GM12878 (cell line): ENCODE measurements around the gene ABI2. TPM values are rescaled to one million over a fixed set of nuclear protein-coding genes. Genes with fewer than 3 reads are reported as not detected.

Source experiments
- ATAC-seq: fragments of 200-7000 bp; cut with Tn5 transposase; 3 replicates; pipeline ENCODE4 v1.9.1; 2020; ENCODE audit warnings: mild to moderate bottlenecking, moderate library complexity
- BruUV-seq: library from RNA; stranded (reverse); fragments of 400-500 nt; replicated peaks from 2 replicates; lab custom pipeline; 2021; lab: Mats Ljungman, UMichigan
- CTCF ChIA-PET: fragments of 300-600 bp; sonication (Branson Sonifier 250); formaldehyde crosslinking; extraction: SDS; loops from one replicate; lab custom pipeline; 2021; ENCODE audit warnings: inconsistent platforms; lab: Yijun Ruan, JAX
- POLR2A ChIA-PET: fragments of 350-600 bp; formaldehyde crosslinking; extraction: SDS; loops from one replicate; lab custom pipeline; 2021; ENCODE audit warnings: inconsistent platforms; lab: Charles Lee
- RAD21 ChIA-PET: fragments of 300-600 bp; sonication (Branson Sonifier 250); formaldehyde crosslinking; loops from one replicate; lab custom pipeline; 2023; ENCODE audit warnings: antibody characterized with exemption; ENCODE audit not compliant: unreplicated experiment; lab: Charles Lee
- SMC1A ChIA-PET: fragments of 300-600 bp; sonication (Branson Sonifier 250); formaldehyde crosslinking; loops from one replicate; lab custom pipeline; 2023; ENCODE audit not compliant: unreplicated experiment, uncharacterized antibody; lab: Charles Lee
- DNase-seq: peaks from one replicate; pipeline ENCODE4 v3.0.0-alpha.2; 2011; ENCODE audit warnings: low read depth, low spot score
- FAIRE-seq: peaks from 3 replicates; lab custom pipeline; 2011; peaks lifted over from hg19 to GRCh38; lab: Jason Lieb, UNC
- H2AFZ ChIP-seq: 2 replicates; pipeline ENCODE4 v1.6.0; 2011; ENCODE audit warnings: low read depth, low read length, control low read depth; ENCODE audit not compliant: control insufficient read depth
- H3K27ac ChIP-seq: 2 replicates; pipeline ENCODE4 v1.5.1; 2011; ENCODE audit warnings: control low read depth; ENCODE audit not compliant: control insufficient read depth, insufficient read depth
- H3K27me3 ChIP-seq, 2 experiments: replicated peaks in 1 of 2; 2 replicates each; pipeline versions ENCODE4 v1.6.0 to v1.6.1; 2011; ENCODE audit warnings: low read length in 1 of 2; ENCODE audit not compliant: control insufficient read depth in 2 of 2, insufficient read depth in 2 of 2
- H3K36me3 ChIP-seq, 2 experiments: 2 replicates each; pipeline ENCODE4 v1.5.1; 2011; ENCODE audit warnings: low read length in 1 of 2; ENCODE audit not compliant: control insufficient read depth in 2 of 2, insufficient read depth in 2 of 2
- H3K4me1 ChIP-seq: 2 replicates; pipeline ENCODE4 v1.6.1; 2011; ENCODE audit warnings: mild to moderate bottlenecking, low read length, moderate library complexity, mixed read lengths; ENCODE audit not compliant: control insufficient read depth, insufficient read depth
- H3K4me2 ChIP-seq: 2 replicates; pipeline ENCODE4 v1.6.0; 2011; ENCODE audit warnings: control low read depth; ENCODE audit not compliant: control insufficient read depth, insufficient read depth
- H3K4me3 ChIP-seq: fragments of 200-600 bp; sonication (generic); 2 replicates; pipeline ENCODE4 v1.5.1; 2016
- H3K79me2 ChIP-seq: 2 replicates; pipeline ENCODE4 v1.6.0; 2011; ENCODE audit warnings: low read length; ENCODE audit not compliant: control insufficient read depth, insufficient read depth
- H3K9ac ChIP-seq: 2 replicates; pipeline ENCODE4 v1.8.0; 2011; ENCODE audit warnings: low read length, control low read depth, mixed read lengths; ENCODE audit not compliant: control insufficient read depth, insufficient read depth
- H3K9me3 ChIP-seq: replicated peaks from 3 replicates; pipeline ENCODE4 v1.5.1; 2011; ENCODE audit warnings: mild to moderate bottlenecking, low read length; ENCODE audit not compliant: control insufficient read depth, insufficient read depth
- H4K20me1 ChIP-seq: 2 replicates; pipeline ENCODE4 v1.6.0; 2011; ENCODE audit not compliant: control insufficient read depth, insufficient read depth
- PAX8 ChIP-seq: fragments of 450-650 bp; IDR thresholded peaks from 2 replicates; pipeline ENCODE4 v1.6.1; 2017; ENCODE audit warnings: mild to moderate bottlenecking, moderate library complexity
- POU2F2 ChIP-seq: IDR thresholded peaks from 3 replicates; pipeline ENCODE4 v1.6.1; 2011; ENCODE audit warnings: low read depth, mild to moderate bottlenecking, low read length, borderline replicate concordance
- WGBS: methylation state at CpG from one replicate; pipeline ENCODE4 v1.1.6; 2016; ENCODE audit warnings: low lambda C conversion rate; ENCODE audit not compliant: insufficient replicate concordance, insufficient coverage; ENCODE audit errors: missing lambda C conversion rate; 5-methylcytosine and 5-hydroxymethylcytosine counted together
- in situ Hi-C: fragments of 300-500 bp; cut with MboI; formaldehyde crosslinking; loops from 9 replicates; pipeline ENCODE4 v1.14.3; 2018; ENCODE audit warnings: mixed read lengths
- intact Hi-C: fragments of 100-400 bp; cut with micrococcal nuclease; formaldehyde crosslinking; loops from one replicate; pipeline ENCODE4 v1.14.2; 2022; ENCODE audit not compliant: unreplicated experiment
- polyA plus RNA-seq, 11 experiments: library from polyadenylated mRNA; depleted of rRNA in 4 of 11; unstranded in 6 of 11; stranded (reverse) in 5 of 11; fragments of >200 nt; fragmentation: Nextera tagmentation in 4 of 11; fragmentation: Illumina TruSeq in 1 of 11; extraction: Ambion mirVana in 4 of 11; extraction: Trizol in 1 of 11; gene quantifications; 1 replicate in 1 of 11; 2 replicates in 10 of 11; pipeline versions ENCODE4 v1.2.1 to v1.2.3, GENCODE V29; 2011 to 2016; ENCODE audit warnings: inconsistent platforms in 2 of 11, missing spikeins in 2 of 11, low read depth in 1 of 11
- total RNA-seq, 4 experiments: library from RNA; depleted of rRNA in 3 of 4; stranded (reverse); fragments of >200 nt in 3 of 4; fragmentation: Illumina TruSeq in 1 of 4; extraction: Trizol in 1 of 4; gene quantifications; 2 replicates each; pipeline versions ENCODE4 v1.2.1 to v1.2.3, GENCODE V29; 2013 to 2021
- TF ChIP-seq, protein P1 (sequence below): fragments of 450-650 bp; IDR thresholded peaks from 2 replicates; pipeline ENCODE4 v1.6.1; 2016; ENCODE audit warnings: mild to moderate bottlenecking
- TF ChIP-seq, protein P2 (sequence below): IDR thresholded peaks from 2 replicates; pipeline ENCODE4 v1.6.1; 2012; ENCODE audit warnings: low read length, inconsistent platforms
- TF ChIP-seq, protein P3 (sequence below): IDR thresholded peaks from 2 replicates; pipeline ENCODE4 v1.6.1; 2011; ENCODE audit warnings: borderline replicate concordance, low read depth, mild to moderate bottlenecking, moderate library complexity, mixed read lengths, low read length; ENCODE audit not compliant: insufficient read depth; ENCODE audit errors: extremely low read length

Gene ABI2
- total and polyA plus RNA-seq, 10 of the 15 experiments (the other 5 are each of a cell fraction or from before 2014, with no cell fraction given): 8.9 to 44.5 (median 30.3) TPM

GRCh38 chr2:203360833-203361430 lies 32.7 kb downstream of the ABI2 start:
- no peaks in the 10 kb centered on the region for H3K4me1 ChIP-seq
- RAD21 ChIA-PET: no interaction called here
- no TSS peak for BruUV-seq
- no peak overlapping the region for H3K9ac ChIP-seq
- no peak overlapping the region for H3K27ac ChIP-seq
- no peaks in the 10 kb centered on the region for H3K27me3 ChIP-seq
- peak; percentile 69 for ATAC-seq
- H3K36me3 ChIP-seq: no peaks in the 10 kb centered on the region; a peak in 1 of 4 replicates
- TF ChIP-seq, protein P1, sequence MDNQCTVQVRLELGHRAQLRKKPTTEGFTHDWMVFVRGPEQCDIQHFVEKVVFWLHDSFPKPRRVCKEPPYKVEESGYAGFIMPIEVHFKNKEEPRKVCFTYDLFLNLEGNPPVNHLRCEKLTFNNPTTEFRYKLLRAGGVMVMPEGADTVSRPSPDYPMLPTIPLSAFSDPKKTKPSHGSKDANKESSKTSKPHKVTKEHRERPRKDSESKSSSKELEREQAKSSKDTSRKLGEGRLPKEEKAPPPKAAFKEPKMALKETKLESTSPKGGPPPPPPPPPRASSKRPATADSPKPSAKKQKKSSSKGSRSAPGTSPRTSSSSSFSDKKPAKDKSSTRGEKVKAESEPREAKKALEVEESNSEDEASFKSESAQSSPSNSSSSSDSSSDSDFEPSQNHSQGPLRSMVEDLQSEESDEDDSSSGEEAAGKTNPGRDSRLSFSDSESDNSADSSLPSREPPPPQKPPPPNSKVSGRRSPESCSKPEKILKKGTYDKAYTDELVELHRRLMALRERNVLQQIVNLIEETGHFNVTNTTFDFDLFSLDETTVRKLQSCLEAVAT: no peak
- TF ChIP-seq PAX8: no peak
- TF ChIP-seq POU2F2: no peak
- TF ChIP-seq, protein P2, sequence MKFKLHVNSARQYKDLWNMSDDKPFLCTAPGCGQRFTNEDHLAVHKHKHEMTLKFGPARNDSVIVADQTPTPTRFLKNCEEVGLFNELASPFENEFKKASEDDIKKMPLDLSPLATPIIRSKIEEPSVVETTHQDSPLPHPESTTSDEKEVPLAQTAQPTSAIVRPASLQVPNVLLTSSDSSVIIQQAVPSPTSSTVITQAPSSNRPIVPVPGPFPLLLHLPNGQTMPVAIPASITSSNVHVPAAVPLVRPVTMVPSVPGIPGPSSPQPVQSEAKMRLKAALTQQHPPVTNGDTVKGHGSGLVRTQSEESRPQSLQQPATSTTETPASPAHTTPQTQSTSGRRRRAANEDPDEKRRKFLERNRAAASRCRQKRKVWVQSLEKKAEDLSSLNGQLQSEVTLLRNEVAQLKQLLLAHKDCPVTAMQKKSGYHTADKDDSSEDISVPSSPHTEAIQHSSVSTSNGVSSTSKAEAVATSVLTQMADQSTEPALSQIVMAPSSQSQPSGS: no peak
- TF ChIP-seq, protein P3, sequence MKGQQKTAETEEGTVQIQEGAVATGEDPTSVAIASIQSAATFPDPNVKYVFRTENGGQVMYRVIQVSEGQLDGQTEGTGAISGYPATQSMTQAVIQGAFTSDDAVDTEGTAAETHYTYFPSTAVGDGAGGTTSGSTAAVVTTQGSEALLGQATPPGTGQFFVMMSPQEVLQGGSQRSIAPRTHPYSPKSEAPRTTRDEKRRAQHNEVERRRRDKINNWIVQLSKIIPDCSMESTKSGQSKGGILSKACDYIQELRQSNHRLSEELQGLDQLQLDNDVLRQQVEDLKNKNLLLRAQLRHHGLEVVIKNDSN: no peak
- CTCF ChIA-PET: no interaction called here
- H4K20me1 ChIP-seq: no peaks in the 10 kb centered on the region
- H3K4me3 ChIP-seq: no peak overlapping the region
- H3K9me3 ChIP-seq: no peaks in the 10 kb centered on the region
- in situ Hi-C loops (no loop called here), intact Hi-C loops (no loop called here)
- no peak overlapping the region for H2AFZ ChIP-seq
- H3K79me2 ChIP-seq: peaks cover 2% of the 10 kb centered on the region
- WGBS: 80% methylated on average over 3 of the region's 3 CpGs
- DNase-seq: no peak
- no peak overlapping the region for H3K4me2 ChIP-seq
- SMC1A ChIA-PET: no interaction called here
- FAIRE-seq: no peak
- POLR2A ChIA-PET: no interaction called here
